B cell (primary cell): ENCODE results near the gene PRTFDC1. TPM values are rescaled to one million over a fixed set of nuclear protein-coding genes. Genes with fewer than 3 reads are reported as not detected.

ENCODE experiments used
- ATAC-seq: fragments of 200-7000 bp; cut with Tn5 transposase; one replicate; pipeline ENCODE4 v1.10.0; 2021; ENCODE audit warnings: low read depth, mild to moderate bottlenecking, moderate number of reproducible peaks, moderate library complexity
- CTCF ChIA-PET: fragments of 350-600 bp; sonication (Branson Sonifier 250); formaldehyde crosslinking; loops from one replicate; lab custom pipeline; 2021; ENCODE audit warnings: antibody characterized with exemption, inconsistent platforms; lab: Charles Lee
- POLR2A ChIA-PET: fragments of 350-600 bp; sonication (Branson Sonifier 250); formaldehyde crosslinking; loops from one replicate; lab custom pipeline; 2021; ENCODE audit warnings: antibody characterized with exemption; lab: Charles Lee
- DNase-seq: peaks from one replicate; pipeline ENCODE4 v3.0.0; 2013
- H2AFZ ChIP-seq: 2 replicates; pipeline ENCODE4 v1.6.1; 2012; ENCODE audit warnings: mild to moderate bottlenecking, low read depth, low read length; ENCODE audit not compliant: insufficient read depth, poor library complexity, severe bottlenecking
- H3K27ac ChIP-seq, 2 donors: 1 replicate in 1 of 2; 2 replicates in 1 of 2; pipeline ENCODE4 v1.5.1; 2012 to 2013; ENCODE audit warnings: low read length in 2 of 2, mild to moderate bottlenecking in 2 of 2, moderate library complexity in 1 of 2
- H3K27me3 ChIP-seq, 4 experiments: fragments of 200-600 bp in 1 of 4; sonication (generic) in 1 of 4; replicated peaks in 1 of 4; 1 replicate in 2 of 4; 2 replicates in 2 of 4; pipeline versions ENCODE4 v1.6.1 to v1.7.0; 2013 to 2016; ENCODE audit warnings: low read length in 3 of 4, mild to moderate bottlenecking in 2 of 4, mixed read lengths in 1 of 4, moderate library complexity in 1 of 4; ENCODE audit not compliant: insufficient read depth in 4 of 4, control insufficient read depth in 3 of 4; ENCODE audit errors: control extremely low read depth in 1 of 4
- H3K36me3 ChIP-seq, 2 experiments: replicated peaks in 1 of 2; 1 replicate in 1 of 2; 2 replicates in 1 of 2; pipeline versions ENCODE4 v1.6.1 to v1.7.1; 2013; ENCODE audit warnings: low read length in 1 of 2; ENCODE audit not compliant: insufficient read depth in 2 of 2, control insufficient read depth in 1 of 2; ENCODE audit errors: control extremely low read depth in 1 of 2, extremely low read depth in 1 of 2
- H3K4me1 ChIP-seq, 2 donors: fragments of 200-600 bp in 1 of 2; sonication (generic) in 1 of 2; 1 replicate in 1 of 2; 2 replicates in 1 of 2; pipeline versions ENCODE4 v1.5.1 to v1.6.1; 2013 to 2017; ENCODE audit warnings: low read length in 2 of 2; ENCODE audit not compliant: control insufficient read depth in 2 of 2, insufficient read depth in 2 of 2
- H3K4me2 ChIP-seq: replicated peaks from 2 replicates; pipeline ENCODE3; 2012; ENCODE audit warnings: mild to moderate bottlenecking, low read depth, low read length; ENCODE audit not compliant: poor library complexity, severe bottlenecking
- H3K4me3 ChIP-seq, 5 experiments: fragments of 200-600 bp in 1 of 5; sonication (generic) in 1 of 5; 1 replicate in 3 of 5; 2 replicates in 2 of 5; pipeline versions ENCODE4 v1.5.1 to v1.7.0; 2011 to 2016; ENCODE audit warnings: low read length in 4 of 5, mild to moderate bottlenecking in 4 of 5, low read depth in 2 of 5, control low read depth in 1 of 5, moderate library complexity in 1 of 5; ENCODE audit not compliant: insufficient read depth in 1 of 5; ENCODE audit errors: control extremely low read depth in 1 of 5, extremely low read depth in 1 of 5
- H3K79me2 ChIP-seq: fragments of 200-600 bp; sonication (generic); one replicate; pipeline ENCODE4 v1.6.0; 2016; ENCODE audit warnings: low read length; ENCODE audit not compliant: control insufficient read depth, insufficient read depth
- H3K9ac ChIP-seq: fragments of 200-600 bp; sonication (generic); 2 replicates; pipeline ENCODE4 v1.6.1; 2017; ENCODE audit warnings: mild to moderate bottlenecking, low read length, moderate library complexity
- H3K9me3 ChIP-seq, 3 donors: one replicate each; pipeline versions ENCODE4 v1.6.1 to v1.7.1; 2013; ENCODE audit warnings: low read length in 2 of 3; ENCODE audit not compliant: control insufficient read depth in 2 of 3, insufficient read depth in 1 of 3; ENCODE audit errors: control extremely low read depth in 1 of 3
- H4K20me1 ChIP-seq: 2 replicates; pipeline ENCODE4 v1.6.0; 2012; ENCODE audit warnings: mild to moderate bottlenecking, low read length; ENCODE audit not compliant: insufficient read depth, control insufficient read depth, poor library complexity, severe bottlenecking
- H3K27ac Mint-ChIP-seq: one replicate; pipeline ENCODE4 v1.8.0; 2021; ENCODE audit warnings: mixed read lengths
- H3K27me3 Mint-ChIP-seq: one replicate; pipeline ENCODE4 v1.8.0; 2021; ENCODE audit warnings: mixed read lengths
- H3K4me1 Mint-ChIP-seq: one replicate; pipeline ENCODE4 v1.8.0; 2021; ENCODE audit warnings: mixed read lengths
- H3K4me3 Mint-ChIP-seq: one replicate; pipeline ENCODE4 v1.8.0; 2021; ENCODE audit warnings: mixed read lengths
- H3K9me3 Mint-ChIP-seq: one replicate; pipeline ENCODE4 v1.8.0; 2022; ENCODE audit warnings: mixed read lengths; ENCODE audit not compliant: insufficient read depth
- EZH2 ChIP-seq: IDR thresholded peaks from 2 replicates; pipeline ENCODE4 v1.6.1; 2012; ENCODE audit warnings: borderline replicate concordance, low read depth, mild to moderate bottlenecking, moderate library complexity, low read length; ENCODE audit not compliant: insufficient read depth, poor library complexity, severe bottlenecking
- WGBS: methylation state at CpG from one replicate; pipeline ENCODE4 v1.1.5; 2013; ENCODE audit warnings: missing lambda C conversion rate; ENCODE audit not compliant: insufficient coverage; 5-methylcytosine and 5-hydroxymethylcytosine counted together
- intact Hi-C: fragments of 100-400 bp; cut with micrococcal nuclease; formaldehyde crosslinking; loops from one replicate; pipeline ENCODE4 v1.10.0; 2022
- polyA plus RNA-seq: library from polyadenylated mRNA; depleted of rRNA; stranded (reverse); fragments of >200 nt; gene quantifications from 2 replicates; pipeline ENCODE4 v1.2.3, GENCODE V29; 2012
- total RNA-seq, 2 donors: library from RNA; stranded (reverse); fragments of 120-200 nt in 1 of 2; gene quantifications; 1 replicate in 1 of 2; 2 replicates in 1 of 2; pipeline versions ENCODE4 v1.2.3 to v1.2.4, GENCODE V29; 2013 to 2022
- TF ChIP-seq, protein P1 (sequence below): fragments of 200-600 bp; IDR thresholded peaks from one replicate; pipeline ENCODE4 v1.8.0; 2022; ENCODE audit warnings: antibody characterized with exemption, mild to moderate bottlenecking

Gene PRTFDC1
- total and polyA plus RNA-seq, 2 donors (not counting 1 experiment from before 2014, with no cell fraction given): 0.63 TPM; not detected in 1

DNA sequence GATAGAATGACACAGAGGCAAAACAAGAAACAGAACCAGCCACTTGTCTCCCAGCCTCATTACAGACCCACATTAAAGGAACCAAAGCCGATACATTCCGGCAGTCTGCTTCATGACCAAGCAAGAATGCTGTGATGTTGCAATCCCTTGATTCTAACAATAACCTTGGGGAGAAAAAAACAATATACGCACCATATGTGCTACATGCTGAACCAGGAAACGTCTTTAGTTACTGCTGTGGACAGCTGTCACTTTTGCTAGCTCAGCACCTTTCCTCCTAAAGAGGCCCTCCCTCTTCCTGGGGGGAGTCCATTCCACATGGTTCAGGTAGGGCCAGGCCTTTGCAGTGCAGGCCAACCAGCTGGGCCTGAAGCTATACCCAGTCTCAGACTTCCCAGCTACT is 79.1 kb downstream of the PRTFDC1 start:
- Histone ChIP-seq H3K4me3 (no peak overlapping the region), H3K4me1 (peaks cover 3 to 8% of the 10 kb centered on the region in 2 donors), H3K4me2 (no peak overlapping the region), H3K27ac (no peak overlapping the region), H3K9ac (no peak overlapping the region), H3K9me3 (peaks cover 2 to 3% (median 2%) of the 10 kb centered on the region in 3 donors), H3K79me2 (no peaks in the 10 kb centered on the region), H3K27me3 (no peaks in the 10 kb centered on the region), H3K36me3 (no peaks in the 10 kb centered on the region), H2AFZ (no peak overlapping the region), H4K20me1 (no peaks in the 10 kb centered on the region)
- H3K27me3 Mint-ChIP-seq: no peaks in the 10 kb centered on the region
- no peak overlapping the region for H3K4me3 Mint-ChIP-seq
- WGBS: 35% methylated on average over 4 of the region's 4 CpGs
- TF ChIP-seq EZH2: no peak
- TF ChIP-seq, protein P1, sequence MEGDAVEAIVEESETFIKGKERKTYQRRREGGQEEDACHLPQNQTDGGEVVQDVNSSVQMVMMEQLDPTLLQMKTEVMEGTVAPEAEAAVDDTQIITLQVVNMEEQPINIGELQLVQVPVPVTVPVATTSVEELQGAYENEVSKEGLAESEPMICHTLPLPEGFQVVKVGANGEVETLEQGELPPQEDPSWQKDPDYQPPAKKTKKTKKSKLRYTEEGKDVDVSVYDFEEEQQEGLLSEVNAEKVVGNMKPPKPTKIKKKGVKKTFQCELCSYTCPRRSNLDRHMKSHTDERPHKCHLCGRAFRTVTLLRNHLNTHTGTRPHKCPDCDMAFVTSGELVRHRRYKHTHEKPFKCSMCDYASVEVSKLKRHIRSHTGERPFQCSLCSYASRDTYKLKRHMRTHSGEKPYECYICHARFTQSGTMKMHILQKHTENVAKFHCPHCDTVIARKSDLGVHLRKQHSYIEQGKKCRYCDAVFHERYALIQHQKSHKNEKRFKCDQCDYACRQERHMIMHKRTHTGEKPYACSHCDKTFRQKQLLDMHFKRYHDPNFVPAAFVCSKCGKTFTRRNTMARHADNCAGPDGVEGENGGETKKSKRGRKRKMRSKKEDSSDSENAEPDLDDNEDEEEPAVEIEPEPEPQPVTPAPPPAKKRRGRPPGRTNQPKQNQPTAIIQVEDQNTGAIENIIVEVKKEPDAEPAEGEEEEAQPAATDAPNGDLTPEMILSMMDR: no peak
- peaks cover 9% of the 10 kb centered on the region for H3K4me1 Mint-ChIP-seq
- H3K27ac Mint-ChIP-seq: no peak overlapping the region
- H3K9me3 Mint-ChIP-seq: peaks cover 4% of the 10 kb centered on the region
- ATAC-seq: no peak
- DNase-seq: no peak
- CTCF ChIA-PET: no interaction called here
- POLR2A ChIA-PET: no interaction called here
- intact Hi-C loops: no loop called here

DNA sequence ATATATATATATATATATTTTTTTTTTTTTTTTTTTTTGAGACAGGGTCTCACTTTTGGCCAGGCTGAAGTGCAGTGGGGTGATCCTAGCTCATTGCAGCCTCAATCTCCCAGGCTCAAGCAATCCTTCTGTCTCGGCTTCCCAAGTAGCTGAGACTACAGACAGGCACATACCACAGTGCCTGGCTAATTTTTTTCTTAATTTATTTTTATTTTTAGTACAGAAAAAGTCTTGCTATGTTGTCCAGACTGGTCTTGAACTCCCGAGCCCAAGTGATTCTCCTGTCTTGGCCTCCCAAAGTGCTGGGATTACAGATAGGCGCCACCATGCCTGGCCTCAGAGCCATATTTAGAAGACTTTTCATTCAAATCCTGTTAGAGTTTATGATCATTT is 79.6 kb downstream of the PRTFDC1 start:
- H3K27ac ChIP-seq: no peak overlapping the region
- ATAC-seq (no peak), DNase-seq (no peak)
- H3K4me2 ChIP-seq: no peak overlapping the region
- Mint-ChIP-seq H3K27me3 (no peaks in the 10 kb centered on the region), H3K27ac (no peak overlapping the region), H3K4me3 (no peak overlapping the region), H3K9me3 (peaks cover 4% of the 10 kb centered on the region), H3K4me1 (peaks cover 9% of the 10 kb centered on the region)
- POLR2A ChIA-PET: interaction anchor here (1.0 kb wide), 1 partner anchor 11 kb away, joined by 3 read pairs; no protein-coding TSS in a partner anchor
- H3K36me3 ChIP-seq: no peaks in the 10 kb centered on the region
- H4K20me1 ChIP-seq: no peaks in the 10 kb centered on the region
- no peak overlapping the region for H2AFZ ChIP-seq
- intact Hi-C loops: no loop called here
- no peaks in the 10 kb centered on the region for H3K79me2 ChIP-seq
- H3K9ac ChIP-seq: no peak overlapping the region
- no peaks in the 10 kb centered on the region for H3K27me3 ChIP-seq
- CTCF ChIA-PET: no interaction called here
- no peak overlapping the region for H3K4me3 ChIP-seq
- TF ChIP-seq EZH2: no peak
- TF ChIP-seq, protein P1: no peak
- no CpG with 5 or more reads among the region's 3 CpGs for WGBS
- peaks cover 3 to 8% of the 10 kb centered on the region in 2 donors for H3K4me1 ChIP-seq
- peaks cover 2 to 3% (median 2%) of the 10 kb centered on the region in 3 donors for H3K9me3 ChIP-seq
